K562 (cell line): Measurements from ENCODE around the gene JUNB. TPM values are rescaled to one million over a fixed set of nuclear protein-coding genes. Genes with fewer than 3 reads are reported as not detected.
A peak's percentile ranks its signal among the peaks of the same experiment; 100 is the strongest.

Source experiments
- ARID3A ChIP-seq: IDR thresholded peaks from 2 replicates; pipeline ENCODE4 v1.6.1; 2012; ENCODE audit warnings: low read depth, low read length, improper control_type of control experiment, borderline replicate concordance
- GTF2F1 ChIP-seq: IDR thresholded peaks from 2 replicates; pipeline ENCODE4 v1.6.1; 2011; ENCODE audit warnings: low read depth, low read length, improper control_type of control experiment
- IRF1 ChIP-seq: sonication (generic); formaldehyde crosslinking; IDR thresholded peaks from 2 replicates; pipeline ENCODE4 v1.8.0; 2022; ENCODE audit warnings: missing genetic modification reagents, mild to moderate bottlenecking, borderline replicate concordance
- KDM2B ChIP-seq: fragments of 250-450 bp; sonication (Bioruptor Pico); IDR thresholded peaks from 2 replicates; pipeline ENCODE4 v1.8.0; 2021; ENCODE audit warnings: mild to moderate bottlenecking, moderate library complexity
- MBD1 ChIP-seq: fragments of 250-450 bp; sonication (Bioruptor Pico); IDR thresholded peaks from 2 replicates; pipeline ENCODE4 v1.8.0; 2022; ENCODE audit warnings: inconsistent platforms
- PHTF2 ChIP-seq: fragments of 250-450 bp; sonication (Bioruptor Pico); IDR thresholded peaks from 2 replicates; pipeline ENCODE4 v1.5.0; 2021; ENCODE audit warnings: mild to moderate bottlenecking
- SMARCC2 ChIP-seq: fragments of 450-650 bp; IDR thresholded peaks from 2 replicates; pipeline ENCODE4 v1.6.1; 2017; ENCODE audit warnings: antibody characterized with exemption, moderate library complexity, mild to moderate bottlenecking, low read depth
- TAF7 ChIP-seq: fragments of 450-650 bp; IDR thresholded peaks from 2 replicates; pipeline ENCODE4 v1.6.1; 2016; ENCODE audit warnings: missing genetic modification characterization, missing compliant biosample characterization
- XRCC3 ChIP-seq: fragments of 450-650 bp; IDR thresholded peaks from 2 replicates; pipeline ENCODE4 v1.6.1; 2017; ENCODE audit warnings: mild to moderate bottlenecking, moderate library complexity
- polyA plus RNA-seq, 8 experiments: library from polyadenylated mRNA; depleted of rRNA in 4 of 8; stranded (reverse) in 5 of 8; unstranded in 3 of 8; fragments of >200 nt; fragmentation: Nextera tagmentation in 2 of 8; fragmentation: Illumina TruSeq in 1 of 8; extraction: Ambion mirVana in 2 of 8; extraction: Trizol in 1 of 8; gene quantifications; 2 replicates each; pipeline versions ENCODE4 v1.2.1 to v1.2.3, GENCODE V29; 2011 to 2014; ENCODE audit warnings: inconsistent platforms in 1 of 8, missing spikeins in 1 of 8
- total RNA-seq, 7 experiments: library from RNA; depleted of rRNA in 6 of 7; stranded (reverse); fragments of >200 nt in 6 of 7; fragmentation: Illumina TruSeq in 2 of 7; extraction: Trizol in 2 of 7; gene quantifications; 2 replicates each; pipeline versions ENCODE4 v1.2.1 to v1.2.3, GENCODE V29; 2011 to 2021; ENCODE audit warnings: low replicate concordance in 1 of 7
- TF ChIP-seq, protein P1 (sequence below): sonication (generic); formaldehyde crosslinking; IDR thresholded peaks from 2 replicates; pipeline ENCODE4 v1.8.1; 2023; ENCODE audit warnings: mild to moderate bottlenecking, missing genetic modification reagents
- TF ChIP-seq, protein P2 (sequence below): sonication (generic); formaldehyde crosslinking; IDR thresholded peaks from 2 replicates; pipeline ENCODE4 v1.8.0; 2023; ENCODE audit warnings: missing genetic modification reagents, mild to moderate bottlenecking, borderline replicate concordance
- TF ChIP-seq, protein P3 (sequence below): fragments of 250-450 bp; sonication (Bioruptor Pico); IDR thresholded peaks from 2 replicates; pipeline ENCODE4 v1.9.0; 2021; ENCODE audit warnings: mild to moderate bottlenecking, inconsistent platforms

Gene JUNB
- total and polyA plus RNA-seq, 9 of the 15 experiments (the other 6 are each of a cell fraction or from before 2014, with no cell fraction given), result 0.23 to 88.1 (median 13.1) TPM

GRCh38 chr19:12788682-12789097, 2.6 kb upstream of the JUNB start (continued):
- TF ChIP-seq, protein P1, sequence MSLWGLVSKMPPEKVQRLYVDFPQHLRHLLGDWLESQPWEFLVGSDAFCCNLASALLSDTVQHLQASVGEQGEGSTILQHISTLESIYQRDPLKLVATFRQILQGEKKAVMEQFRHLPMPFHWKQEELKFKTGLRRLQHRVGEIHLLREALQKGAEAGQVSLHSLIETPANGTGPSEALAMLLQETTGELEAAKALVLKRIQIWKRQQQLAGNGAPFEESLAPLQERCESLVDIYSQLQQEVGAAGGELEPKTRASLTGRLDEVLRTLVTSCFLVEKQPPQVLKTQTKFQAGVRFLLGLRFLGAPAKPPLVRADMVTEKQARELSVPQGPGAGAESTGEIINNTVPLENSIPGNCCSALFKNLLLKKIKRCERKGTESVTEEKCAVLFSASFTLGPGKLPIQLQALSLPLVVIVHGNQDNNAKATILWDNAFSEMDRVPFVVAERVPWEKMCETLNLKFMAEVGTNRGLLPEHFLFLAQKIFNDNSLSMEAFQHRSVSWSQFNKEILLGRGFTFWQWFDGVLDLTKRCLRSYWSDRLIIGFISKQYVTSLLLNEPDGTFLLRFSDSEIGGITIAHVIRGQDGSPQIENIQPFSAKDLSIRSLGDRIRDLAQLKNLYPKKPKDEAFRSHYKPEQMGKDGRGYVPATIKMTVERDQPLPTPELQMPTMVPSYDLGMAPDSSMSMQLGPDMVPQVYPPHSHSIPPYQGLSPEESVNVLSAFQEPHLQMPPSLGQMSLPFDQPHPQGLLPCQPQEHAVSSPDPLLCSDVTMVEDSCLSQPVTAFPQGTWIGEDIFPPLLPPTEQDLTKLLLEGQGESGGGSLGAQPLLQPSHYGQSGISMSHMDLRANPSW (CRISPR knock-in tag), result no peak
- TF ChIP-seq, protein P2, sequence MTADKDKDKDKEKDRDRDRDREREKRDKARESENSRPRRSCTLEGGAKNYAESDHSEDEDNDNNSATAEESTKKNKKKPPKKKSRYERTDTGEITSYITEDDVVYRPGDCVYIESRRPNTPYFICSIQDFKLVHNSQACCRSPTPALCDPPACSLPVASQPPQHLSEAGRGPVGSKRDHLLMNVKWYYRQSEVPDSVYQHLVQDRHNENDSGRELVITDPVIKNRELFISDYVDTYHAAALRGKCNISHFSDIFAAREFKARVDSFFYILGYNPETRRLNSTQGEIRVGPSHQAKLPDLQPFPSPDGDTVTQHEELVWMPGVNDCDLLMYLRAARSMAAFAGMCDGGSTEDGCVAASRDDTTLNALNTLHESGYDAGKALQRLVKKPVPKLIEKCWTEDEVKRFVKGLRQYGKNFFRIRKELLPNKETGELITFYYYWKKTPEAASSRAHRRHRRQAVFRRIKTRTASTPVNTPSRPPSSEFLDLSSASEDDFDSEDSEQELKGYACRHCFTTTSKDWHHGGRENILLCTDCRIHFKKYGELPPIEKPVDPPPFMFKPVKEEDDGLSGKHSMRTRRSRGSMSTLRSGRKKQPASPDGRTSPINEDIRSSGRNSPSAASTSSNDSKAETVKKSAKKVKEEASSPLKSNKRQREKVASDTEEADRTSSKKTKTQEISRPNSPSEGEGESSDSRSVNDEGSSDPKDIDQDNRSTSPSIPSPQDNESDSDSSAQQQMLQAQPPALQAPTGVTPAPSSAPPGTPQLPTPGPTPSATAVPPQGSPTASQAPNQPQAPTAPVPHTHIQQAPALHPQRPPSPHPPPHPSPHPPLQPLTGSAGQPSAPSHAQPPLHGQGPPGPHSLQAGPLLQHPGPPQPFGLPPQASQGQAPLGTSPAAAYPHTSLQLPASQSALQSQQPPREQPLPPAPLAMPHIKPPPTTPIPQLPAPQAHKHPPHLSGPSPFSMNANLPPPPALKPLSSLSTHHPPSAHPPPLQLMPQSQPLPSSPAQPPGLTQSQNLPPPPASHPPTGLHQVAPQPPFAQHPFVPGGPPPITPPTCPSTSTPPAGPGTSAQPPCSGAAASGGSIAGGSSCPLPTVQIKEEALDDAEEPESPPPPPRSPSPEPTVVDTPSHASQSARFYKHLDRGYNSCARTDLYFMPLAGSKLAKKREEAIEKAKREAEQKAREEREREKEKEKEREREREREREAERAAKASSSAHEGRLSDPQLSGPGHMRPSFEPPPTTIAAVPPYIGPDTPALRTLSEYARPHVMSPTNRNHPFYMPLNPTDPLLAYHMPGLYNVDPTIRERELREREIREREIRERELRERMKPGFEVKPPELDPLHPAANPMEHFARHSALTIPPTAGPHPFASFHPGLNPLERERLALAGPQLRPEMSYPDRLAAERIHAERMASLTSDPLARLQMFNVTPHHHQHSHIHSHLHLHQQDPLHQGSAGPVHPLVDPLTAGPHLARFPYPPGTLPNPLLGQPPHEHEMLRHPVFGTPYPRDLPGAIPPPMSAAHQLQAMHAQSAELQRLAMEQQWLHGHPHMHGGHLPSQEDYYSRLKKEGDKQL (CRISPR knock-in tag), result no peak
- TF ChIP-seq GTF2F1 (no peak), PHTF2 (CRISPR knock-in tag) (no peak), IRF1 (CRISPR knock-in tag) (no peak), ARID3A (no peak), MBD1 (CRISPR knock-in tag) (no peak), KDM2B (CRISPR knock-in tag) (no peak), SMARCC2 (no peak), TAF7 (tag) (0 out of 2 replicates have a peak, but pooled peaks have one; percentile 11), XRCC3 (no peak)
- TF ChIP-seq, protein P3, sequence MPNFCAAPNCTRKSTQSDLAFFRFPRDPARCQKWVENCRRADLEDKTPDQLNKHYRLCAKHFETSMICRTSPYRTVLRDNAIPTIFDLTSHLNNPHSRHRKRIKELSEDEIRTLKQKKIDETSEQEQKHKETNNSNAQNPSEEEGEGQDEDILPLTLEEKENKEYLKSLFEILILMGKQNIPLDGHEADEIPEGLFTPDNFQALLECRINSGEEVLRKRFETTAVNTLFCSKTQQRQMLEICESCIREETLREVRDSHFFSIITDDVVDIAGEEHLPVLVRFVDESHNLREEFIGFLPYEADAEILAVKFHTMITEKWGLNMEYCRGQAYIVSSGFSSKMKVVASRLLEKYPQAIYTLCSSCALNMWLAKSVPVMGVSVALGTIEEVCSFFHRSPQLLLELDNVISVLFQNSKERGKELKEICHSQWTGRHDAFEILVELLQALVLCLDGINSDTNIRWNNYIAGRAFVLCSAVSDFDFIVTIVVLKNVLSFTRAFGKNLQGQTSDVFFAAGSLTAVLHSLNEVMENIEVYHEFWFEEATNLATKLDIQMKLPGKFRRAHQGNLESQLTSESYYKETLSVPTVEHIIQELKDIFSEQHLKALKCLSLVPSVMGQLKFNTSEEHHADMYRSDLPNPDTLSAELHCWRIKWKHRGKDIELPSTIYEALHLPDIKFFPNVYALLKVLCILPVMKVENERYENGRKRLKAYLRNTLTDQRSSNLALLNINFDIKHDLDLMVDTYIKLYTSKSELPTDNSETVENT, result no peak
